Activated naive CD4-positive, alpha-beta T cell treated with Interleukin-2 at 50 U/mL for 16 hours (primary cell): ENCODE measurements around the gene GPRC5B.

Source experiments
- DNase-seq: peaks from one replicate; pipeline ENCODE4 v3.0.0-alpha.2; 2020

The GPRC5B gene

DNA sequence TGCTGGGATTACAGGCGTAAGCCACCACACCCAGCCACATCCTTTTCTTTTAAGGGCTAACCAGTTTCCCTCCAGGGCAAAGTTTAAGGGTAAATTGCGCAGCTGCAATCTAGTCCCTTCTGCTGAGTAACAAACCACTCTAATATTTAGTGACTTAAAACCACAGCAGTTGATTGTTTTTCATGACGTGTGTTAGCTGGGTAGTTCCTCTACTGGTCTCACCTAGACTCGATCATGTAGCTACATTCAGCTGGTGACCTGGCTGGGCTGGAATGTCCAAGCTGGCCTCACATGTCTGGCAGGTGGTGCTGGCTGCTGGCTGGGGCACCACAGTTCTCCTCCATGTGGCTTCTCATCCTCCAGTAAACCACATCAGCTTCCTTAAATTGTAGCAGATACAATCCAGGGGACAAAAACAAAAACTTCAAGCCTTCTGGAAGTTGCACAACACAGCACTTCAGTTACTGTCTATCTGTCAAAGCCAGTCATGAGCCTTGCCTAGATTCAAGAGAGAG, 75.5 kb downstream of the GPRC5B start:
- no peak for DNase-seq

DNA sequence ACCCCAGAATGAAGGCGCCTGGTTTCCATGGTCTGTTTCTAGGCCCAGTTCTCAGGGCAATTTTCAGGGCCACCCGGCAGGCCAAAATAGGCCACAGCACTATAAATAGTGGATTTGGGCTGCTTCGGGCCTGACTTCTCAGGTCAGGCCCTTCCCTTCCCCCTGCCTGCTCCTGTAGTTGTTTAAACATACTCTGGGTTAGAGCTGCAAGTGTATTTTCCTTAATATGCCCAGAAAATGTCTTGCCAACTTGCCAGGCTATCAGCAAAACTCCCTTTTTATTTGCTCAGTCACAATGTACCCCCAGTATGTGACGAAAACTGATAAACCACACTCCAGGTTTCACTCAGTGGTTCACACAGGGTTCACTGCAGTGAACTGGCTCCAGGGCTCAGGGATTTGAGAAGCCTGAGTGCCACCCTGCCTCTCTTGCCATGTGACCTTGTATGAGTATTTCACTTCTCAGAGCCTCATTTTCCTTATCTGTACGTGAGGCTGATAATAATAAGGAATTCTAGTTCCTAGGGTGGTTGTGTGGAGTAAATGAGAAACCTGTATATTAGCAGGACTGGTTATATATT, 76.5 kb downstream of the GPRC5B start:
- DNase-seq = no peak
